A549 (cell line): ENCODE measurements around the gene HECTD2. TPM values are rescaled to one million over a fixed set of nuclear protein-coding genes. Genes with fewer than 3 reads are reported as not detected.

Source experiments
- ATAC-seq, 2 experiments: fragments of 200-7000 bp in 1 of 2; fragments of >200 bp in 1 of 2; cut with Nextera tagmentation in 1 of 2; cut with Tn5 transposase in 1 of 2; 3 replicates each; pipeline versions ENCODE4 v1.8.0 to v1.9.1; 2018 to 2020; ENCODE audit warnings: mild to moderate bottlenecking in 1 of 2, moderate library complexity in 1 of 2
- CTCF ChIA-PET: fragments of 300-600 bp; sonication (Branson Sonifier 250); formaldehyde crosslinking; extraction: SDS; loops from one replicate; lab custom pipeline; 2021; ENCODE audit warnings: antibody characterized with exemption, inconsistent platforms; lab: Yijun Ruan, JAX
- POLR2A ChIA-PET: fragments of 350-600 bp; formaldehyde crosslinking; extraction: SDS; loops from one replicate; lab custom pipeline; 2021; ENCODE audit warnings: antibody characterized with exemption, inconsistent platforms; lab: Yijun Ruan, JAX
- DNase-seq, 2 experiments: peaks; one replicate each; pipeline versions ENCODE4 v3.0.0 to v3.0.0-alpha.2; 2011 to 2016; ENCODE audit warnings: low read depth in 1 of 2, low spot score in 1 of 2
- FAIRE-seq: peaks from 2 replicates; lab custom pipeline; 2011; peaks lifted over from hg19 to GRCh38; lab: Jason Lieb, UNC
- H3K27ac ChIP-seq, 2 experiments: fragments of >200 bp; sonication (Bioruptor Twin); formaldehyde crosslinking; 3 replicates each; pipeline ENCODE4 v1.5.1; 2016 to 2017
- H3K4me1 ChIP-seq: fragments of >200 bp; sonication (Bioruptor Twin); formaldehyde crosslinking; 3 replicates; pipeline ENCODE4 v1.6.1; 2016
- H3K4me2 ChIP-seq: fragments of >200 bp; sonication (Bioruptor Twin); formaldehyde crosslinking; 3 replicates; pipeline ENCODE4 v1.6.1; 2016
- H3K4me3 ChIP-seq: fragments of >200 bp; sonication (Bioruptor Twin); formaldehyde crosslinking; 3 replicates; pipeline ENCODE4 v1.5.1; 2016
- H3K9me3 ChIP-seq: fragments of >200 bp; sonication (Bioruptor Twin); formaldehyde crosslinking; 3 replicates; pipeline ENCODE4 v1.6.1; 2016
- BHLHE40 ChIP-seq: IDR thresholded peaks from 2 replicates; pipeline ENCODE4 v1.6.1; 2012; ENCODE audit warnings: low read depth, low read length, inconsistent platforms
- CBX8 ChIP-seq: fragments of 200-600 bp; sonication (generic); IDR thresholded peaks from 2 replicates; pipeline ENCODE4 v1.6.1; 2016
- E2F6 ChIP-seq: IDR thresholded peaks from 2 replicates; pipeline ENCODE4 v1.6.1; 2012; ENCODE audit warnings: low read depth, borderline replicate concordance
- EHMT2 ChIP-seq: fragments of 200-600 bp; sonication (generic); IDR thresholded peaks from 2 replicates; pipeline ENCODE4 v1.6.1; 2016; ENCODE audit warnings: antibody characterized with exemption, low read depth, mild to moderate bottlenecking, moderate library complexity
- FOXS1 ChIP-seq: fragments of 250-450 bp; sonication (Bioruptor Pico); IDR thresholded peaks from 2 replicates; pipeline ENCODE4 v1.5.0; 2020; ENCODE audit warnings: mild to moderate bottlenecking, moderate library complexity
- GATA3 ChIP-seq: IDR thresholded peaks from 2 replicates; pipeline ENCODE4 v1.6.1; 2012; ENCODE audit warnings: borderline replicate concordance
- HEYL ChIP-seq: fragments of 250-450 bp; sonication (Bioruptor Pico); IDR thresholded peaks from 2 replicates; pipeline ENCODE4 v1.8.0; 2021; ENCODE audit warnings: mild to moderate bottlenecking, moderate library complexity
- HOXB13 ChIP-seq: fragments of 250-450 bp; sonication (Bioruptor Pico); IDR thresholded peaks from 2 replicates; pipeline ENCODE4 v1.5.0; 2020; ENCODE audit warnings: low read depth, mild to moderate bottlenecking, moderate library complexity
- JUN ChIP-seq, 2 experiments: fragments of >200 bp; sonication (Bioruptor Twin); formaldehyde crosslinking; IDR thresholded peaks; 2 replicates in 1 of 2; 3 replicates in 1 of 2; pipeline ENCODE4 v1.6.1; 2016 to 2017
- KDM1A ChIP-seq: fragments of 200-600 bp; sonication (generic); IDR thresholded peaks from 2 replicates; pipeline ENCODE4 v1.6.1; 2016; ENCODE audit warnings: low read depth, mild to moderate bottlenecking
- MAFK ChIP-seq: fragments of 450-650 bp; IDR thresholded peaks from 2 replicates; pipeline ENCODE4 v1.6.1; 2014; ENCODE audit not compliant: partially characterized antibody
- MAX ChIP-seq: IDR thresholded peaks from 2 replicates; pipeline ENCODE4 v1.6.1; 2012
- MAZ ChIP-seq: fragments of 150-350 bp; IDR thresholded peaks from 2 replicates; pipeline ENCODE4 v1.6.1; 2014; ENCODE audit warnings: antibody characterized with exemption, low read depth, low read length, borderline replicate concordance
- MYC ChIP-seq: IDR thresholded peaks from 2 replicates; pipeline ENCODE4 v1.6.1; 2012; ENCODE audit warnings: mild to moderate bottlenecking, inconsistent platforms, low read length, improper control_type of control experiment, borderline replicate concordance
- NPAS2 ChIP-seq: fragments of 250-450 bp; sonication (Bioruptor Pico); IDR thresholded peaks from 2 replicates; pipeline ENCODE4 v1.8.0; 2022; ENCODE audit warnings: mild to moderate bottlenecking, moderate library complexity, borderline replicate concordance
- PBX3 ChIP-seq: IDR thresholded peaks from 2 replicates; pipeline ENCODE4 v1.6.1; 2012
- RAD21 ChIP-seq, 2 experiments: fragments of >200 bp in 1 of 2; sonication (Bioruptor Twin) in 1 of 2; formaldehyde crosslinking in 1 of 2; IDR thresholded peaks in 1 of 2; conservative IDR thresholded peaks in 1 of 2; 2 replicates in 1 of 2; 3 replicates in 1 of 2; pipeline ENCODE4 v1.6.1; 2012 to 2018; ENCODE audit warnings: inconsistent platforms in 1 of 2
- RCOR1 ChIP-seq: fragments of 150-350 bp; IDR thresholded peaks from 2 replicates; pipeline ENCODE4 v1.6.1; 2014; ENCODE audit warnings: antibody characterized with exemption, low read length, low read depth
- REST ChIP-seq: fragments of 200-600 bp; sonication (generic); IDR thresholded peaks from 2 replicates; pipeline ENCODE4 v1.6.1; 2016; ENCODE audit warnings: antibody characterized with exemption, mild to moderate bottlenecking, moderate library complexity
- RFX5 ChIP-seq: fragments of 450-650 bp; IDR thresholded peaks from 2 replicates; pipeline ENCODE4 v1.7.1; 2014; ENCODE audit warnings: antibody characterized with exemption, mild to moderate bottlenecking, moderate library complexity
- RNF2 ChIP-seq: fragments of 200-600 bp; sonication (generic); IDR thresholded peaks from 2 replicates; pipeline ENCODE4 v1.6.1; 2016; ENCODE audit warnings: low read depth, mild to moderate bottlenecking, antibody characterized with exemption, moderate library complexity, borderline replicate concordance
- SMC3 ChIP-seq: fragments of >200 bp; sonication (Bioruptor Twin); formaldehyde crosslinking; IDR thresholded peaks from 3 replicates; pipeline ENCODE4 v1.6.1; 2018; ENCODE audit warnings: inconsistent platforms
- ZFP36 ChIP-seq: fragments of 450-650 bp; IDR thresholded peaks from 2 replicates; pipeline ENCODE4 v1.6.1; 2014; ENCODE audit warnings: borderline replicate concordance; ENCODE audit not compliant: partially characterized antibody
- WGBS: methylation state at CpG from one replicate; pipeline ENCODE4 v1.1.6; 2017; ENCODE audit errors: missing lambda C conversion rate; 5-methylcytosine and 5-hydroxymethylcytosine counted together
- polyA plus RNA-seq, 4 experiments: library from polyadenylated mRNA; depleted of rRNA in 3 of 4; stranded (reverse); fragments of >200 nt; fragmentation: RNase III in 1 of 4; extraction: RNeasy Plus Mini Kit Qiagen cat#74134 plus additional on column Dnase treatment in 1 of 4; gene quantifications; 2 replicates in 3 of 4; 3 replicates in 1 of 4; pipeline ENCODE4 v1.2.3, GENCODE V29; 2011 to 2017

HECTD2 gene
- polyA plus RNA-seq, 2 of the 4 experiments (the other 2 are of a cell fraction): 4.1 to 13.9 TPM

- ATAC-seq: no peak
- 75% methylated on average over 1 of the region's 1 CpG for WGBS
- no peak overlapping the region for H3K4me2 ChIP-seq
- ChIA-PET CTCF (no interaction called here), POLR2A (no interaction called here)
- no peak overlapping the region for H3K27ac ChIP-seq
- 0 out of 3 replicates have a peak, but pooled peaks cover 3% of the 10 kb centered on the region for H3K9me3 ChIP-seq
- no peak overlapping the region for H3K4me3 ChIP-seq
- FAIRE-seq: no peak
- TF ChIP-seq BHLHE40 (no peak), JUN (IDR thresholded peaks at IDR 0.05) (no peak), GATA3 (no peak), CBX8 (no peak), PBX3 (no peak), RAD21 (conservative IDR thresholded peaks at IDR 0.05 in 1 of 2, IDR thresholded peaks at IDR 0.05 in 1 of 2) (no peak), RCOR1 (no peak), MAX (no peak), E2F6 (no peak), HOXB13 (no peak), MAZ (no peak), HEYL (CRISPR knock-in tag) (no peak), NPAS2 (CRISPR knock-in tag) (no peak), ZFP36 (no peak), EHMT2 (no peak), RFX5 (no peak), REST (no peak), MYC (no peak)
- no peak for DNase-seq
- H3K4me1 ChIP-seq: no peaks in the 10 kb centered on the region
These were observed 63.9 kb downstream of the HECTD2 start for GRCh38 chr10:91474009-91474408.

GRCh38 chr10:91477236-91477635 is 67.1 kb downstream of the HECTD2 start:
- H3K27ac ChIP-seq: no peak overlapping the region
- no peak overlapping the region for H3K4me3 ChIP-seq
- no peak for FAIRE-seq
- H3K4me2 ChIP-seq: no peak overlapping the region
- ATAC-seq: no peak
- ChIA-PET CTCF (no interaction called here), POLR2A (no interaction called here)
- H3K9me3 ChIP-seq: no peaks in the 10 kb centered on the region
- TF ChIP-seq KDM1A (no peak), SMC3 (no peak), FOXS1 (no peak), RNF2 (no peak), MAFK (peak; percentile 90), REST (no peak)
- TF ChIP-seq, all 56 proteins: peak for 1
- no peaks in the 10 kb centered on the region for H3K4me1 ChIP-seq
- 94% methylated on average over 2 of the region's 2 CpGs for WGBS
- no peak for DNase-seq
